Measurements from ENCODE around the gene DRD4.
A peak's percentile ranks its signal among the peaks of the same experiment; 100 is the strongest.
"Not testable (repeated sequence)": the region's sequence is repeated elsewhere in the genome, so short reads cannot be mapped to it uniquely, and the experiment has no call there.

Gene DRD4

DNA sequence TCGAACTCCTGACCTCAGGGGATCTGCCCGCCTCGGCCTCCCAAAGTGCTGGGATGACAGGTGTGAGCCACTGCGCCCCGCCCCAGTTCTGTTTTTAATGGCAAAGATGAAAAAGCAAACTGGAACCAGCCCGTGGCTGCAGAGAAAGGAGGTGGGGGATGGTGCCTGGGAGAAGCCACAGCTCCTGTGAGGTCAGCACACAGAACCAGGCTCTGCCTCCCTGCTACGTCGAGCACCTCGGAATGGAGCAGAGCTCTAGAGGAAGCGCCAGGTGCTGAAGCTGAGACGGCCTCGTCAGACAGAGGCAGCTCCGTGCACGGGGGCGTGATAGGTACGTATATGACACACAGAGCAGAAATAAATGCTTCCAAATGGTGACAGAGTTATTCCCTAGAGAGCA is 8.5 kb downstream of the DRD4 start:
- no peak for DNase-seq (ENCODE audit: low spot score)

- DNase-seq (ENCODE audit: low spot score), result no peak
These were observed 9.1 kb downstream of the DRD4 start for GRCh38 chr11:646214-646613.

GRCh38 chr11:647672-648158 is 10.6 kb downstream of the DRD4 start:
- not testable (repeated sequence) for DNase-seq (ENCODE audit: low spot score)

DNA sequence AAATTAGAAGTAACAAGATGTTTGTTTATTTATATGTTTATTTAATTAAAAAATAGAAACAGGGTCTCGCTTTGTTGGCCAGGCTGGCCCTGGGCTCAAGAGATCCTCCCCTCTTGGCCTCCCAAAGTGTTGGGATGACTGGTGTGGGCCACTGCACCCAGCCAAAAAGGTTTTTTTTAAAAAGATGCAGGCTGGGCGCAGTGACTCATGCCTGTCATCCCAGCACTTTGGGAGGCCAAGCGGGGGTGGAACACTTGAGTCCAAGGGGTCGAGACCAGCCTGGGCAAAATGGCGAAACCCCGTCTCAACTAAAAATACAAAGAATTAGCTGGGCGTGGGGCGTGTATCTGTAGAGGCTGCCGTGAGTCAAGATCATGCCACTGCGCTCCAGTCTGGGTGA is 13.4 kb downstream of the DRD4 start:
- DNase-seq (ENCODE audit: low spot score), result no peak

- not testable (repeated sequence) for DNase-seq (ENCODE audit: low spot score)
These were observed 16.1 kb downstream of the DRD4 start for GRCh38 chr11:653136-653535.

- DNase-seq (ENCODE audit: low spot score), result no peak
These were observed 16.8 kb downstream of the DRD4 start for GRCh38 chr11:653837-654236.

GRCh38 chr11:654444-654843 is 17.4 kb downstream of the DRD4 start:
- not testable (repeated sequence) for DNase-seq (ENCODE audit: low spot score)

- DNase-seq (ENCODE audit: low spot score), result no peak
These were observed 18.1 kb downstream of the DRD4 start for GRCh38 chr11:655036-655726.

DNA sequence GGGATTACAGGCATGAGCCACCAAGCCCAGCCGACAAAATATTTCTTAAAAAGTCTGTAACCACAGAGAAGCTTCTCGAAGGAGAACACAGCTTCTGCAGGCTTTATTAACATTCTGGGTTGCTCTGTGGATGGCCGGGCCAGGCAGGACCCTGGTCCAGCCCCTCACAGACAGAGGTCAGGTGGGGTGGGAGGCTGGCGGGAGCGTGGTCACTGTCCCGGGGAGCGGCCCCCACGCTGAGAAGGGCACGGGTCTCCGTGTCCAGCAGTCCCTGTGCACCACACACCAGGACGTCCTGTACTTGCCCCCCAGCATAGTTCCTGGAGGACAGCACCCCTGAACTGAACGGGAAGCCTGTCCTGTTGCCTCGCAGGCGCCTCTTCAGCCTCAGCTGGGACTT is 19.4 kb downstream of the DRD4 start:
- DNase-seq (ENCODE audit: low spot score), result no peak

GRCh38 chr11:656866-657265 is 19.8 kb downstream of the DRD4 start:
- no peak for DNase-seq (ENCODE audit: low spot score)

- no peak for DNase-seq (ENCODE audit: low spot score)
These were observed 20.6 kb downstream of the DRD4 start for GRCh38 chr11:657691-658126.

DNA sequence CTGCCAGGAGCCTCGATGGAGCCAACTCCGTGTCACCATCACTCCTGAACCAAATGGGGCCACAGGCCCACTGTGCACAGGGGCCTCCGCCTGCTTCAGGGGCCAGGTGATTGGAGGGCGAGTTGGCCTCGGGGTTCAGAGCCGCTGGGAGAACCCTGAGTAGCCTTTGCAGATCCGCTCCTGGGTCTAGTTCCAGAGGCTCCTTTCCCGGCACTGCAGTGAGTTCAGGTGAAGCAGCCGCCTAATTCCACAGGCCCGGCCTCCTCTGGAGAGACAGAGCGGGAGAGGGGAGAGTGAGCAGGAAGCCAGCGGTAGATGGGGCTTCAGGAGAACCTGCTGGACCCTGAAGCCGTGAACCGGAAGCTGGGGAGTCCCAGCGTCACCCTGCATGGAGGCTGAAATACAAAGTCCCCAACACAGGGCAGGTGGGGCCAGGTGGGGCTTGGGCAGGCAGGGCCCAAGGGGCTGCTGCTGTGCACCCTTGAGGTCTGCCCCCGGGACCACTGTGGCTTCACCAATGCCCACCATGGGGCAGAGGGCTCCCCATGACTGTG is 22.5 kb downstream of the DRD4 start:
- no peak for DNase-seq (ENCODE audit: low spot score)

GRCh38 chr11:660281-660680 is 23.2 kb downstream of the DRD4 start:
- DNase-seq (ENCODE audit: low spot score), result no peak

DNA sequence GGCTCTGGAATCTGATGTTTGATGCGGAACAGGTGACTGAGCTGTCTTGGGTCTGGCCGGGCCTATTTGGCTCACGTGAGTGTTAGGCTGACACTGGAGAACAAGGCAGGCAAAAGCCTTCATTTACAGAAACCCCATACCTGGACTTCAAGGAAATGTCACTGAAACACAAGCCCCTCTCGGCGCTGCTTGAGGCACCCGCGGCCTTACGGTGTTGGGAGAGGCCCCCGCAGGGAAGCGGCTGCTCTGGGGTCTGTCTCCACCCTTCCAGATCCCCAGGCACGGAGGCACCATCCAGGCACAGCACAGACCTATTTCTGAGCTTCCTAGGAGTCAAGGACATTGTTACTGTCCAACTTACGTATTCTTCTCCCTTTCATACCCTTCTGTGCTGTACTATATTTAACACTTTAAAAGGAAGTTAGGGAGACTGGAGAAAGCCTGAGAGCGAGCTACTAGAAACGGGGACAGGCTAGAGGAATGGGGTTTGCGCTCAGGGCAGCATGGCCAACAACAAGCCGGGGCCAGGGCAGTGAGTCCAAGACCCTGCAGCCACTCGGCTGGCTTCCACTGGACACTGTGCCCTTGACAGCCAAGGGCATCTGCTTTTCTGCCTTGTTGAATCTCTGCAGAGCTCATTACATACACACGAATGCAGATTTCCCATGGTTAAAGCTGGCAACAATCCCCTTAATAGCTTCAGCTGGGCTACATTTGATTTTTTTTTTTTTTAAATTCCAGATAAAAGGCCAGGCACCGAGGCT is 23.8 kb downstream of the DRD4 start:
- DNase-seq (ENCODE audit: low spot score), result no peak

DNA sequence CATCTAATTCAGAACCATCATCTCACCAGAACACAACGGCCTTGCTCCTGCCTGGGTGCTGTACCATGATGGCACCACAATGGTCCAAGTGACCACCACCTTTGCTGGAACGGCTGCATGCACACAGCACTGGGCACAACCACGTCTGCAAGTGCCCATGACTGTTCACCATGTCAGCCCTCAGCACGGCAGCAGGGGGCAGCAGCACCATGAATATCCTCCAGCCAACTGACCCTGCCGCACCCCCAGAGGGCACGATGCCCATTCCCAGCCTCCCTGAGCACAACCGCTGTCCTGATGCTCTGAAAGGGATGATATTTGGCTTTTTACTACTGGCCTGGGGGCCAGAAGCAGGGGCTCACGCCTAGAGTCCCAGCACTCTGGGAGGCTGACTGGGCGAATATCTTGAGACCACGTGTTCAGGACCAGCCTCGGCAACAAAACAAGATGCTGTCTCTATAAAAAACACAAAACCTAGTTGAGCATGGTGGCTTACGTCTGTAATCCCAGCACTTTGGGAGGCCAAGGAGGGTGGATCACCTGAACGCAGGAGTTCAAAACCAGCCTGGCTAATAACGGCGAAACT is 25.7 kb downstream of the DRD4 start:
- peak; percentile 24 for DNase-seq (ENCODE audit: low spot score)

- DNase-seq (ENCODE audit: low spot score), result no peak
These were observed 28.1 kb downstream of the DRD4 start for GRCh38 chr11:665062-665703.

DNA sequence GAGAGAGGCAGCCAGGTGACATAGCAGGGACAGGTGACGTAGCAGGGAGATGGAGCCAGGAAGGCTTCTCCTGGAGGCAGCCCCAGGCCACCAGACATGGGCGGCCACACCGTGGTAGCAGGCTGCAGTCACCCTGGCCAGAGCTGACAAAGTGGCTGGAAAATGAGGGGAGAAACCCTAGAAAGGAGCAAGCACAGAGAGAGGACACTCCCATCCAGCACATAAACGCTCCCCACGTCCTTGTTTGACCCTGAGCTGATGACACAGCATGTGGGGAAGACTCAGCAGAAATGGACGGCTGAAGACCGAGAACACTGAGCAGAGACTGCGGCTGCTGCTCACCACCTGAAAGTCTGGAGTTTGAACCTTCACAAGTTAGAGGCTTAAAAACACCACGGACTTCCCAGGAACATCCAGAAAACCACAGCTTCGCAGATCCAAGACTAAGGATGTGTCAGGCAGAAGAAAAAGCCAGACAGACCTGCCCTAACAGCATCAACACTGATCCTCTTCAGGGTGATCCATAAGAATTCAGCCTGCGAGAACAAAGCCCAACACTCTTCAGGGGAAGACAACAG is 28.7 kb downstream of the DRD4 start:
- no peak for DNase-seq (ENCODE audit: low spot score)

GRCh38 chr11:673866-674265 is 36.8 kb downstream of the DRD4 start:
- no peak for DNase-seq (ENCODE audit: low spot score)

DNA sequence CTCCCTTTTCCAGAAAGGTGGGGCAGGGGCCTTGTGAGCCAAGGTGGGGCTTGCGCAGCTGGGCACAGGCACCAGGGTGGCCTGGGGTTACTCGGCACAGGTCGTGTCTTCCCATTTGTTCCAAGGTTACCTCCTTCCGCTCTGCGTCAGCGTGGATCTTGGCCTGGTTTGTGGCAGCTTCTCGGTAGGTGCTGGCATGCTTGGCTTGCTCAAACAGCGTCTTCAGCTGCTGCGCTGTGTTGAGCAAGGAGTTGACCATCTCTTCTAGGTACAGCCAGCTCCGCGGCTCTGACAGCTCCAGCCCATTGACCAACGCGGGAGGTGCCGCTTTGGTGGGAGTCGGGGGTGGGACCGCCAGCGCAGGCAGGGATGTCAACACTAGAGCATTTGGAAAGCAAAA is 37.3 kb downstream of the DRD4 start:
- no peak for DNase-seq (ENCODE audit: low spot score)

- no peak for DNase-seq (ENCODE audit: low spot score)
These were observed 41.2 kb downstream of the DRD4 start for GRCh38 chr11:678297-678696.

DNA sequence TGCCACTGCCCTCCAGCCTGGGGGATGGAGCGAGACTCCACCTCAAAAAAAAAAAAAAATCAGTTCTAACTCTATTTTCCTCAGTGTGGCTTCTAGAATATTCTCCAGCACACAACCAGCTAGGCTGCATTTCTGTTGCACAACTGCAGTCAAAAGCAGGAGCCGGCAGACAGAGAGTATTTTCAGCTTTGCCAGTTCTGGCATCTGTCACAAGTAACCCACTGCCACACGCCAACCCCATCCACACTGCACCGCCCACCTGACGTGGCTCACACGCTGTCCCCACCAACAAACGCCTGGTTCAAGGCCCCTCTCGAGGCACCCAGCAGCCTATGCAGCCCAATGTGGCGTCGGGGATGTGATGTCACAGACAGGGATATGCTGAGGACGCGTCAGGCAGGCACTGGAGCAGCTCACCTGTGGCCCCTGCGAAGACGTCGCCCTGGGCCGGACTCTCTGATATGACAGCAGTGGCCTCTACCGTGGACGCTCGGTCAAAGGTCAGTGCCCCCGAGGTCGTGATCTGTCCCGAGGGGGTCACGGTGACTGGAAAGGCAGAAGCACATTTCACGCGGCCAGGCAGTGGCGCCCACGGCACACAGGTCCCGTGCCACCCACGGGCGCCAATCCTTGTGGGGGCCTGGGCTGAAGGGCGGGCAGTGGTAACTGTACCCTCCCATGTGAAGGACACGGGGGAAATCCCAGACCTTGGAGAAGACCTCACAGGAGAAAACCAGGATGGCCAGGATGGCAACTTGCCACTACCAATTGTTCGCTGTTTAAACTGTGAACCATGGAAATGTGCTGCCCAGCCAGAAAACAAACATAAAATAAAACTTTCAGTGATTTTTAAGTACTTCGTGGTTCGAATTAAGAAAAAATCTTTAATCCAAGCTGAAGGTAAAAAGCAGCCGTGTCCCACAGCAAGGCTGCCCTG is 42.5 kb downstream of the DRD4 start:
- DNase-seq (ENCODE audit: low spot score), result no peak

All from activated CD4-positive, alpha-beta T cell treated with anti-CD3 and anti-CD28 coated beads, Interleukin-2, Interleukin-4, amounts not matched to agents 100 ng/mL and 50 ng/mL, durations not matched to agents 16 hours and 8 hours (primary cell).